Measurements from ENCODE around the gene FAM171A2.
A peak's percentile ranks its signal among the peaks of the same experiment; 100 is the strongest.

Gene FAM171A2

DNA sequence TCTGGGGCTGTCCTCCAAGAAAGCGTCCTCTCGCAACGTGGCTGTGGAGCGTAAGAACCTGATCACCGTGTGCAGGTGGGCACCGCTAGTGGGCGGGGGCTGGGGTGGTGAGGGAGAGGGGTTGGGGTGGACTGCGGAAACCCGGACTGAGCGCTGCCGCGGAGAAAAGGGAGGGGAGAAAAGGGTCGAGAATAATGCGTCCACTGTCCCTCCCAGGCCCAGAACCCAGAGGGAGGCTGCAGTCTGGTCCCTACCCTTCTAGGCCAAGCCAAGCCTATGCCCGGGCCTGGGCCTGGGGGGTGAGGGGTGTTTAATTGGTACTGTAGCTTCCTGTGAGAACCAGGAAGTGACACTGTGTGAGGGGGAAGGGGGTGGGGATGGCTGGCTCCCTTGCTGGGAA, 54.8 kb downstream of the FAM171A2 start:
- Histone ChIP-seq H3K27ac (ENCODE audit: low read depth, low read length) (no peak overlapping the region), H3K4me1 (ENCODE audit: insufficient read depth, low read length) (peaks cover 7% of the 10 kb centered on the region; the same call in 1 of the 2 replicates), H3K9me3 (ENCODE audit: insufficient read depth, low read depth, low read length) (no peaks in the 10 kb centered on the region), H3K36me3 (ENCODE audit: insufficient read depth, low read length) (no peaks in the 10 kb centered on the region), H3K9ac (ENCODE audit: low read depth, low read length) (no peak overlapping the region), H3K27me3 (ENCODE audit: insufficient read depth, low read length) (peaks cover 13% of the 10 kb centered on the region), H3K4me3 (ENCODE audit: low read length) (peak overlapping the region; percentile 53)
- 5% methylated on average over 15 of the region's 15 CpGs for WGBS

DNA sequence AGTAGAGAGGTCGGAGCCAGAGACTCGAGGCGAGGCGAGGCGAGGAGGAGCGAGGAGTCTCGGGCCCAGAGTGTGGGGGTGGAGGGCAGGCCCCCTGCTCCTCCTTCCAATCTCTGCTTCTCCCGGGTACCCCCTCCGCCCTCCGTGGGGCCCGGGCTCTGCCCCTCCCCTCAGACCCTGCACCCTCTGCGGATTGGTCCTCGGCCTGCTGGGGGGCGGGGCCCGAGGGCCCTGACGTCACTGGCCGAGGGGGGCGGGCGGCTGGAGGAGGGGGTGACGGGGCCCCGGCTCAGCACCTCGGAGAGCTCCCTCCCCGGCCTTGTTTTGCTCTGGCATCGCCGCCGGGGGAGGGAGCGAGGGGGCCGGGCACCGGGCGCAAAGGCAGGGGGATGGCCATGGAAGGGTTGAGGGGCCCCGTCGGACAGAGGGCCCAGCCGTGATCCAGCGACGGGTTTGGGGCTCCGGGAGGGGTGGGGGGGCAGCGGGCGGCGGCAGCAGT, 55.3 kb downstream of the FAM171A2 start, which contains the start of gene RUNDC3A:
TSS of gene RUNDC3A (plus strand) at position 282 of the 499 bp plus-strand sequence. CDS start 232 bp downstream, outside the sequence.
- Histone ChIP-seq H3K9ac (ENCODE audit: low read depth, low read length) (peak within 1 kb of the TSS; percentile 5; the same call in 1 of the 2 replicates), H3K36me3 (ENCODE audit: insufficient read depth, low read length) (no peaks in the 10 kb centered on the region), H3K4me1 (ENCODE audit: insufficient read depth, low read length) (peaks cover 7% of the 10 kb centered on the region; the same call in 1 of the 2 replicates), H3K9me3 (ENCODE audit: insufficient read depth, low read depth, low read length) (no peaks in the 10 kb centered on the region), H3K27ac (ENCODE audit: low read depth, low read length) (peak within 1 kb of the TSS; percentile 40; the same call in 1 of the 2 replicates), H3K27me3 (ENCODE audit: insufficient read depth, low read length) (peaks cover 12% of the 10 kb centered on the region; the same call in 1 of the 2 replicates), H3K4me3 (ENCODE audit: low read length) (peak within 1 kb of the TSS; percentile 53)
- 0% methylated on average over 39 of the region's 39 CpGs for WGBS

DNA sequence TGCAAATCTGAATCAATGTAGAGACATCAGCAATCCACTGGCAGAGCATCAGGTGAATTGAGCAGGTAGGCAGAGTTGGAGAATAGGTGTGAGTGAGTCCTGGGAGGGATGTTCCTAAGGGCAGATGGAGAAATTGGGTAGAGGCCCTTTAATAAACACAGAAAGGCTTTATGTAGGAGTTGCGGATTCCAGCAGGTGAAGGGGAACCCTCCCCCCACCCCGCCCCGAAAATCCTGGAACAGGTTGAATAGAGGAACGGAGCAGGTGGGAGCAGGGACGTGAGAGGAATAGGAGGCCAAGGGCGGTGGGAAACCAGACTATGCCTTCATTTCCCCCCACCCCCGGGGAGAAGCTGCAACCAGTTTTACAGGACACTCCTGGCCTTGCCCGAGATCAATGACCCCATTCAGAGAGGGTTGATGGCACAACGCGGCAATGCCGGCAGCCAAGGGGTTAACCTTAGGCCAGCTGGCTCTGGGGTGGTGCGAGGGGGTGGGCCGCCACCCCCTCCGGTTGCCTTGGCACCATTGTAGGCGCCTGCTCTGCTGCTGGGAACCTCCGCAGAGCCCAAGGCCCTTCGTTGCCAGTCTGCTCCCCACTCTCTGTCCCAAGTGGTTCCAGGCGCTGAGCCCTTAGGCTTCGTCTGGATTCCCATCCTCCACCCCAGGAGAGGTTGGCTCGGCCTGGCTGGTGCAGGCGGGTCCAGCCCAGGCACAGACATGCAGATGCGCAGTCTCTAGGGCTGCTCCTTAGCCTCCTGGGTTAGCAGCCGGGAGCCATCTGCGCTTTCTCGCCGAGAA, 56.1 kb downstream of the FAM171A2 start:
- H3K4me1 ChIP-seq (ENCODE audit: insufficient read depth, low read length): peaks cover 7% of the 10 kb centered on the region; the same call in 1 of the 2 replicates
- H3K27me3 ChIP-seq (ENCODE audit: insufficient read depth, low read length): peaks cover 6% of the 10 kb centered on the region; the same call in 1 of the 2 replicates
- H3K9me3 ChIP-seq (ENCODE audit: insufficient read depth, low read depth, low read length): no peaks in the 10 kb centered on the region
- H3K9ac ChIP-seq (ENCODE audit: low read depth, low read length): peak overlapping the region; percentile 5; the same call in 1 of the 2 replicates
- H3K36me3 ChIP-seq (ENCODE audit: insufficient read depth, low read length): no peaks in the 10 kb centered on the region
- 1% methylated on average over 22 of the region's 26 CpGs for WGBS
- peak overlapping the region; percentile 40; the same call in 1 of the 2 replicates for H3K27ac ChIP-seq (ENCODE audit: low read depth, low read length)
- H3K4me3 ChIP-seq (ENCODE audit: low read length): peak overlapping the region; percentile 53

DNA sequence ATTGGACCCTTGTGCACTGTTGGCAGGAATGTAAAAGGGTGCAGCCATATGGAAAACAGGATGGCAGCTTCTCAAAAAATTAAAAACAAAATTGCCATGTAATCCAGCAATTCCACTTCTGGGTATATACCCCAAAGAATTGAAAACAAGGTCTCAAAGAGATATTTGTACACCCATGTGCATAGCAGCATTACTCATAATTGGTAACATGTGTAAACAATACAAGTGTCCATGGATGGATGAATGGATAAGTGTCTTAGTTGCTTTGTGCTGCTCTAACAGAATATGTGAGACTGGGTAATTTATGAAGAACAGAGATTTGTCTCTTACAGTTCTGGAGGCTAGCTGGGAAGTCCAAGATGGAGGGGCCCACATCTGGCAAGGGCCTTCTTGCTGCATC, 59.0 kb downstream of the FAM171A2 start:
- Histone ChIP-seq H3K4me3 (ENCODE audit: low read length) (no peak overlapping the region), H3K9ac (ENCODE audit: low read depth, low read length) (no peak overlapping the region), H3K4me1 (ENCODE audit: insufficient read depth, low read length) (peaks cover 5% of the 10 kb centered on the region; the same call in 1 of the 2 replicates), H3K27ac (ENCODE audit: low read depth, low read length) (no peak overlapping the region), H3K27me3 (ENCODE audit: insufficient read depth, low read length) (peaks cover 6% of the 10 kb centered on the region; the same call in 1 of the 2 replicates), H3K36me3 (ENCODE audit: insufficient read depth, low read length) (no peaks in the 10 kb centered on the region), H3K9me3 (ENCODE audit: insufficient read depth, low read depth, low read length) (no peaks in the 10 kb centered on the region)

Measured in HUES64 (cell line).